Measurements from ENCODE around the gene HID1.

HID1 gene

DNA sequence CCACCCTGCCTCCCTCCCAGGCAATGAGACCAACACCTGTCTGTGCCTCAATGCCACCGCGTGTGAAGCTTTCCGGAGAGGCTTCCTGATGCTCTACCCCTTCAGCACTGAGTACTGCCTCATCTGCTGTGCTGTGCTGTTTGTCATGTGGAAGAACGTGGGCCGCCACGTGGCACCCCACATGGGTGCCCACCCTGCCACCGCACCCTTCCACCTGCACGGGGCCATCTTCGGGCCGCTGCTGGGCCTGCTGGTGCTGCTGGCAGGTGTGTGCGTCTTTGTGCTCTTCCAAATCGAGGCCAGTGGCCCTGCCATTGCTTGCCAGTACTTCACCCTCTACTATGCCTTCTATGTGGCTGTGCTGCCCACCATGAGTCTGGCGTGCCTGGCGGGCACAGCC is 25.9 kb downstream of the HID1 start:
- no peak for DNase-seq

DNA sequence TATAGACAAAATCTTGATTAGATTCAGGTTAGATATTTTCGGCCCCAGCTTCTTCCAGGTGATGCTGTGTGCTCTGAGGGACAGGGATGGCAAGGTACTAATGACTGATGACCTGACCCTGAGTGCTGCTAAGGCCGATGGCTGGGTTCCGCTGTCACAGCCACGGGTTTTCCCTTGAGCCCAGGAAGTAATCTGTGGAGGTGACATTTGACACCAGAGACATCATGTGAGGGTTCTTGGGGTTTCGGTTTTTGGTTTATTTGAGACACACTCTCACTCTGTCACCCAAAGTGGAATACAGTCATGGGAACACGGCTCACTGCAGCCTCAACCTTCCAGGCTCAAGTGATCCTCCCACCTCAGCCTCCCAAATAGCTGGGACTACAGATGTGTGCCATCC is 27.0 kb downstream of the HID1 start:
- no peak for DNase-seq

DNA sequence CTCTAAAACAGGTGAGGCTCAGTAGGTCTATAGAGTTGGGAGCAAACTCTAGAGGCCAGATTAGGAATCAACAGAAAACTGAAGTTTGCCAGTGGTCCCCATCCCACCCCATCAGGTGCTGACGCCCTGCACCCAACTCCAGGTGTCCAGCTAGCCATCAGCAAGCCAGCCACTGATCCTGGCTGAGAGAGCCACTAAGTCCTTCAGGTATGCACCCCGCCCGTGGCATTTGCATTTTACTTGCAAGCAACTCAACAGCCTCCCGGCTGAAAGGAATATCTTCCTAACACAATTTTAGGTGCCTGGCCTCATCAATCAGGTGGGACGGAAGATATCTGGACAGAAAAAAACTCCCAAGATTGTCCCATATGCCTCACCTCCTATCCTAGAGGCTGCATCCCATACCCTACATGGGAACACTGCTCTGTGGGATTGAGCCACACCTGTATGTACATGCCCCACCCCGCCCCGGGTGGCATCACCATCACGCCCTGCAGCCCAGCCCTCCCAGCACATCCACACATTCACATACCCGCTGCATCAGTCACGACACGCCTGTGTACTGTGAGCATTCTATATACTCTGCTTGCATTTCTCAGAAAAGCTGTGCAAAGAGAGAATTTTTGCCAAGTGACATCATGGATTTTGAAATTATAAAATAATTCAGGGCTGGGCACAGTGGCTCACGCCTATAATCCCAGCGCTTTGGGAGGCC is 28.6 kb downstream of the HID1 start:
- no peak for DNase-seq

DNA sequence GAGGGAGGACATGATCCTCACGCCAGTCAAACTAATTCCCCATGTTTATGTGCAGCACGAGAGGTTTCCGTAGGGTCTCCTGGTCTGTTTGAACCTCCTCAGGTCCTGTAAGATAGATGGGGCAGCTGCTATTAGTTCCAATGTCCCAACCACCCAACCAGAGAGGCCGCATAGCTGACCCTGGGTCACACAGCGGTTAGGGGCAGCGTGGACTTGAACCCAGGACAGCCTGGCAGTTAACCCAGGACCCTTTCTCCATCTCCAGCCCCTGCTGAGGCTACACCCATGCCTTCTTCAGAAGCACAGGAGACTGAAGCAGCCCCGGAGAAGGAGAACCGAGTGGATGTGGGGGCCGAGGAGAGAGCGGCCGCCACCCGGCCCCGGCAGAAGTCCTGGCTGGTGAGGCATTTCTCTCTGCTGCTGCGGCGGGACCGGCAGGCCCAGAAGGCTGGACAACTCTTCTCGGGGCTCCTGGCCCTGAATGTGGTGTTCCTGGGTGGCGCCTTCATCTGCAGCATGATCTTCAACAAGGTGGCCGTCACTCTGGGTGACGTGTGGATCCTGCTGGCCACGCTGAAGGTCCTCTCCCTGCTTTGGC is 31.3 kb downstream of the HID1 start:
- DNase-seq = no peak

DNA sequence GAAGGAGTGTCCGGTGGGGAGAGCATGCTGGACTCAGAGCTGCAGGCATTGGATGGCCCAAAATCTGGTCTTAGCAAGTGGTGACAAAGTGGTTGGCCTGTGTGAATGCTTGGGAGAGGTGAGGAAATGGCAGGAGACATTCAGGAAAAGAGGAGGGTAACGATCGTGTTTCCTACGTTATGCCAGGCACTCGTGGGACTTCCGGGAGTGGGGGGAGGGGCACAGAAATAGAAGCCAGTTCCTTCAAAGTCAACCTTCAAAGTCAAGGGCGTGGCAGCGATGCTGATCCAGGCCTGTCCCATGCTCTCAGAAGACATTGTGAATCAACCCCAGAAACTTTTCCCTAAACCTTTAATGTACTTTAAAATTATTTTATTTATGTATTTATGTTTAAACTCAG is 33.0 kb downstream of the HID1 start:
- no peak for DNase-seq

DNA sequence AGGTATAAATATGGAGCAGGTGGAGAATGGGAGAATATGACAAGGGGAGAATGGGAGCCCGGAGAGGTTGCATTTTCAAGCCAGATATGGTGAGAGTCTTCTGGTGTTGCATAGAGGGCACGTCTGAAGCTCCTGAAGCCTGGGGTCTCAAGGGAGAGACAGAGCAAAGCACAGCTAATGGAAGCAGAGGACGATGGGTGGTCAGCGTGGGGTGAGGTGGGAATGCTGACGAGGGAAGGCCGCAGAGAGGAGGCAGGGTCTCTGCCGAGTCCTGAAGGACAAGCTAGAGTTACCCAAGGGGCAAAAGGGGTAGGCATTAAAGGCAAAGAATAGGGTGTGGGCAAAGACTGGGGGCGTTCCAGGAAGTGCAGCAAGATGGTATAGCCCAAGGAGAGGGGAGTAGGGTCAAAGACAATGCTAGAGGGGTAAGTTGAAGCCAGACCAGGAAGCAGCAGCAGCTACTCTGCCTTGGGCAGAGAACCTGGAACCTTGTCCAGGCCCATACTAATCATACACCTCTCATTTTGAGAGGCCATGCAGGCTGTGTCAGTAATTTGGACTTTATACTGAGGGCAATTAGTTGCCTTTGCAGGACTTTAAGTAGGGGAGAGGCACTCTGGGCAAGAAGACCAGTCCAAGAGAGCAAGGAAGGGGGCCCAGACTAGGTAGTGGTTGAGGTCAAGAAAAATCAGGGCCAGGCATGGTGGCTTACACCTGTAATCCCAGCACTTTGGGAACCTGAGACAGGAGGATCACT is 34.2 kb downstream of the HID1 start:
- DNase-seq = no peak

DNA sequence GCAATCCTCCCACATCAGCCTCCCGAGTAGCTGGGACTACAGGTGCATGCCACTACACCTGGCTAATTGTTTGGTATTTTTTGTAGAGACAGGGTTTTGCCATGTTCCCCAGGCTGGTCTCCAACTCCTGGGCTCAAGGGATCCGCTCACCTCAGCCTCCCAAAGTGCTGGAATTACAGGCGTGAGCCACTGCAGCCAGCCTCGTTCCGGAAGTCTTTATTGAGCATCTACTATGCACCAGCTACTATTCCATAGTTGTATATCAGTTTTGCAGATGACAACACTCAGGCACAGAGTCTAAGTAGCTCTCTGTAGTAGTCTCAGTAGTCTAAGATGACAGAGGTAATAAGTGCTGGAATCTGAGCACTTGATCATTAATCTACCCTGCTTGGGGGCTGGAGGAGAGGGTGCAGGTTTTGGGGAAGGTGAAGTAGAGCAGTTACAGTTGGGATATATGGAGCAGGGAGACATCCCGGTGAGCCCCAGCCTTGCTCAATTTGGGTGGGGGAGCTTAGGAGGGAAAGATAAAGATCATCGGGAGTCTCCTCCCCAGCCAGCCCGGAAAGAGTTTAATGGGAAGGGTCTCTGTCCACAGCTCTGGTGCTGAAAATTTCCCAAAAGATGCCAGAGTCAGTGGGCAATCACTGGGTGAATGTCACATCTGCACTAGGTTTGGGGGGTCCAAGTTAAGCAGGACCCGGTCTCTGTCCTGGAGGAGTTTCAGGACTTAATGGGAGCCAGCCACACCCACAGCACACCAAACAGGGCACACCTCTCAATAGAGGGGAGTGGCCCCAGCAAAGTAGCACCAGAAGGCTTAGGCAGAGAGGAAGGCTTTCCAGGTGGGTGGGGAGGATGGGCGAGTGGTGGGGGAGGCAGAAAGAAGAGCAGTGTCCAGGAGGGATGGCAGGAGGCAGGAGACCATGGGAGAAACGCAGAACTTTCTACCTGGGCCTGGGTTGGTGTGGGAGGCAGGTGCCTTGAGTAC is 35.2 kb downstream of the HID1 start:
- DNase-seq = no peak

DNA sequence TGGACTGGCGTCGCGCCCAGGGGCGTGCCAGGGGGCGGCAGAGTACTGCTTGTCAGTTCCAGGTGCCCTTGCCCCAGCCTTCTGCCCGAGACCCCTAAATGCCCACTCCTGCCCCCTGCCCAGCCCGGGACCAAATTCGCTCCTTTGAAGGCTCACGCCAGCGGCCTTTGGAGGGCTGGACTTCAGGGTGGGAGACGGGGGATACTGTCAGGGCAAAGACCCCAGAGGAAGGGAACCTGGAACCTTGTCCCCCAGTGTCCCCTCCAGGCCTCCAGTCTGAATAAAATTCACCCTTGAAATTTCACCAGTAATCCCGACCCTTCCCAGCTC is 36.1 kb downstream of the HID1 start:
- DNase-seq = no peak

DNA sequence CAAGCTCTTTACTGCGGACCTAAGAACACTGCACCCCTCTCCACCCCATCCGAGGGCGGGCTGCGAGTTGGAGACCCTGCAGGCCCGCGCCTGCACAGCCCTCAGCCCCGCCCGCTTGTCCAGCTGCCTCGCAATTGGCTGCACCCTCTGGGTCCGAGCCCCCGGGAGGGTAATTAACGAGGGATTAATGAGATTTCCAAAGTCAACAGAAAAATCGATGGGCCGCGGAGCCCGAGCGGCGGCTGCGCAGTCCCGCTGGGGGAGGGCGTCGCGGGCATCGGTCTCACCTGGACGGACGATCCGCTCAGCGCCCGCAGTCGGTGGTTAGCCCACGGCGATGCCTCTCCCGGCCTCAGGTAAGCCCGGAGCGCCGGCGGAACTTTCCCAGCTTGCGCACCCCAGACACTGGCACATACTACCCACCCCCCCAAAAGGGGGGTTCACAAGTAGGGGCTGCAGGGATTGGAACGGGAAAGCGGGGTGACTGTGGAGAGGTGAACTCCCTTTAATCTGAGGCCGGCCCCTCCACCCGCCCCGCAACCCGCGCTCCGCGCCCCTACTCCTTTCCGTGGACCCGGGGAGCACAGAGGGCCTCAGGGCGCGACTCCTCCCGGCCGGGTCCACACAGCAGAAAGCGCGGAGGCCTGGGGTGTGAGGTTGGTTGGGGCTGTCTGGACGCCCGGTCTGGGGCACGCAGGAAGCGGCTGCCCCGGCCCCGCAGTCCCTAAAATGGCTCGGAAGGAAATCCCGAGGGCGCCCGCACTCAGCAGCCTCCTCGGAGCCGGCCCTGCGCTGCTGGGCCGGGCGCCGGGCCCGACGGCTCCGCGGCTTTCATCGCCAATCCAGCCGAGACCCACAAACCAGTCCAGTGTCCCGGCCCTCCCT is 36.7 kb downstream of the HID1 start, which contains the start of gene OTOP3:
Gene OTOP3, plus strand, starts transcription at position 314 of the 885 bp plus-strand sequence. Its CDS starts 24 bp downstream, at position 338.
- no peak for DNase-seq

DNA sequence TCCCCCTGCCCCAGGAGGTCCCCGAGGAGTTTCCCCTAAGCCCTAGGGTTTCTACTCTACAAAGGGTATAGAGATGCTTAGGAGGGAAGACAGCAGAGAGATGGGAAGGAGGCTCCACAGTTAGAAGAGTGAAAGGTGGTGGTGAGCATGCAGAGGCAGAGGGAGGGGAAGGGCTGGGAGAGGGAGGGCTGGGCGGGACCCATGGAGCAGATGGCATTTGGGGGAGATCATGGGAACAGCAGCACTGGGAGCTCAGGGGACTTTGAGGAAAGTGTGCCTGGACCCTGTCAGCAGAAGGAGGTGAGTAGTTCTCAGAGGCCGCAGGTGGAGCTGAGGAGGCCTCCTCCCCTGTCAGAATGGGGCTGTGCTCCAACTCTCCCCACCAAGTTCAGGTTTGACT is 37.5 kb downstream of the HID1 start:
- DNase-seq = no peak

DNA sequence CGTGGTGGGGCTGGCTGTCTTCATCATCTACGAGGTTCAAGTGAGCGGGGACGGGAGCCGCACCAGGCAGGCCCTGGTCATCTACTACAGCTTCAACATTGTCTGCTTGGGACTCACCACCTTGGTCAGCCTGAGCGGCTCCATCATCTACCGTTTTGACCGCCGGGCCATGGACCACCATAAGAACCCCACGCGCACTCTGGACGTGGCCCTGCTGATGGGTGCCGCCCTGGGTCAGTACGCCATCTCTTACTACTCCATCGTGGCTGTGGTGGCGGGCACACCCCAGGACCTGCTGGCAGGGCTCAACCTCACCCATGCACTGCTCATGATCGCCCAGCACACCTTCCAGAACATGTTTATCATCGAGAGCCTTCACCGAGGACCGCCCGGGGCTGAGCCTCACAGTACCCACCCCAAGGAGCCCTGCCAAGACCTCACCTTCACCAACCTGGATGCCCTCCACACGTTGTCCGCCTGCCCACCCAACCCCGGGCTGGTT is 42.0 kb downstream of the HID1 start:
- DNase-seq = no peak

DNA sequence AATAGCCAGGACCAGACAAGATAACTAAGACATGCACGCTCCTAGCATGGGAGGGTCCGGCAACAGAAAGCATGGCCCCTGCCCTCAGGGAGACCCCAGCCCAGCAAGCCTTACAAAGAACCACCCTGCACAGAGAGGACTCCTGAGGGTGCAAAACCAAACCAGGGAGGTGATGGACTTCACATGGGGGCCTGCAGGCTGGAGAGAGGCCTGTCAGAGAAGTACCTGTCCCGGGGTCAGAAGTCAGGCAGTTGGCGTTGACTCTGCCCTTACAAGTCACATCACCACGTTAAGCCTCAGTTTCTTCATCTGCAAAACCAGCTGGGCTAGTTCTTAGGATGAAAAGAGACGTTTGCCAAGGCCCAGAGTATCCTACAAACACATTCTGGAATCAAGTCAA is 43.8 kb downstream of the HID1 start:
- no peak for DNase-seq

DNA sequence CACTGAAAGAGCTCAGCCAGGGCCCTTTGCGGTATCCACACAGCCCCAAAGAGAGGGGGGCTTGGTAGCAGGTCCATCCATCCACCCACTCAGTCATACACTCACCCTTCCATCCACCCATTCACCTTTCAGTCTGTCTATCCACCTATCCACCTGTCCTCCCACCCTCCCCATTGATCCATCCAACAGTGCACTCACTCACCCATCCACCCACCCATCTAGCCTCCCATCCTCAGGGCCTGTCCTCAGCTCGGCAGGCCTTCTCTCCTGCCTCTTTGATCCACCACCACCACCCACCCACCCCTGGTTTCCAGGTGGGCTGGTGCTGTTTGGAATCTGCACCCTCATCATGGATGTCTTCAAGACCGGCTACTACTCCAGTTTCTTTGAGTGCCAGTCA is 47.3 kb downstream of the HID1 start:
- DNase-seq = no peak

DNA sequence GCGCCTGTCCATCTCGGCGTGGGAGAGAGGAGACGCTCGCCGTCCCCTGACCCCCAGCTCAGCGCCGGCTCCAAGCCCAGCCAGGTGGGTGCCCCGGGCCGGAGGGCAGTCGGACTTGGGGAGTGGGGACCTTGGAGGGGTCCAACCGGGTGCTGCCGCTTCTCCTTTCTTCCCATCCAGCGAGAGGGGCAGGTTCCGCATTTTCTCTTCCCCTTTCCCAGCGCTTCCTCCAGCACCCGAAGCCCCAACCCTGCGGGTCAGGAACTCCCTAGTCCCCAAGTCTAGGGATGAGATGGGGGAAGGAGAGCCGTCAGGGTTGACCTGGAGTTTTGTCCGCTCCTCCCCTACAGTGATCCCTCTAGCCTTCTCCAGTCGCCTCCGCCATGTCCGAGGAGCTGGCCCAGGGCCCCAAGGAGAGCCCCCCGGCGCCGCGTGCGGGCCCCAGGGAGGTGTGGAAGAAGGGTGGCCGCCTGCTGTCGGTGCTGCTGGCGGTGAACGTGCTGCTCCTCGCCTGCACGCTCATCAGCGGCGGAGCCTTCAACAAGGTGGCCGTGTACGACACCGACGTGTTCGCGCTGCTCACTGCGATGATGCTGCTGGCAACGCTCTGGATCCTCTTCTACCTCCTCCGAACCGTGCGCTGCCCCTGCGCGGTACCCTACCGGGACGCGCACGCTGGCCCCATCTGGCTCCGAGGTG is 48.2 kb downstream of the HID1 start, which contains the start of gene OTOP2:
Gene OTOP2, plus strand, starts transcription at position 24 of the 699 bp plus-strand sequence. Its CDS starts 360 bp downstream, at position 384.
- no peak for DNase-seq

DNA sequence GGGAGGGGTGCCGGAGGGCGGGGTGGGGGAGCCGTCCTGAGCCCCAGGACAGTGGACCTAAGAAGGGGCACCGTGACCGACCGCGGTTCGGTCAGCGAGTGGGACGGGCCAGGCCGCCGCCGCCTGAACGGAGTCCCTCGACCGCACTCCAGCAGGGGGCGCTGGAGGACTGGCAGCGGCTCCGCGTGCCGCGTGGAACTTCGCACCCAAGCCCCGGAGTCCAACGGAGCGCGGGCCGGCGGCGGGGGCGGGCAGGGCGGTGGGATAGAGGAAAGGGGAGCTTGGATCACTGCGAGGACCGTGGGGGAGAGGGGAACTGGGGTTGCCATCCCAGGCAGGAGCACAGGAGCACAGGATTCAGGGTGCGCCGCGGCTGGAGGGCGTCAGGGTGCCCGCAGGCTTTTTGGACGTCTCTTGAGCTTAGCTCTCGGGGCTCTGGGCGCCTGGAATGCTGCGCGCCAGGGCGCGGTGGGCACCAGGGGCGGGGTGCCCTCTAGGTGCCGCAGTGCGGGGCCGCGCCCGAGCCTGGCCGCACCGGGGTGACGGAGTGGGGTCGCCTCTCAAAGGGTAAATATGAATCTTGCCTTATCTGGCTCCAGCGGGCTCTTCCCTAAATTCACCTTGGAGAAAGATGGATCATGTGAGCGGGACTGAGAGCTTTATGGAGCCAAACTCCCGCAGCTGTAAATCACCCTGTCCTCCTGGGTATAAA is 48.9 kb downstream of the HID1 start:
- no peak for DNase-seq

DNA sequence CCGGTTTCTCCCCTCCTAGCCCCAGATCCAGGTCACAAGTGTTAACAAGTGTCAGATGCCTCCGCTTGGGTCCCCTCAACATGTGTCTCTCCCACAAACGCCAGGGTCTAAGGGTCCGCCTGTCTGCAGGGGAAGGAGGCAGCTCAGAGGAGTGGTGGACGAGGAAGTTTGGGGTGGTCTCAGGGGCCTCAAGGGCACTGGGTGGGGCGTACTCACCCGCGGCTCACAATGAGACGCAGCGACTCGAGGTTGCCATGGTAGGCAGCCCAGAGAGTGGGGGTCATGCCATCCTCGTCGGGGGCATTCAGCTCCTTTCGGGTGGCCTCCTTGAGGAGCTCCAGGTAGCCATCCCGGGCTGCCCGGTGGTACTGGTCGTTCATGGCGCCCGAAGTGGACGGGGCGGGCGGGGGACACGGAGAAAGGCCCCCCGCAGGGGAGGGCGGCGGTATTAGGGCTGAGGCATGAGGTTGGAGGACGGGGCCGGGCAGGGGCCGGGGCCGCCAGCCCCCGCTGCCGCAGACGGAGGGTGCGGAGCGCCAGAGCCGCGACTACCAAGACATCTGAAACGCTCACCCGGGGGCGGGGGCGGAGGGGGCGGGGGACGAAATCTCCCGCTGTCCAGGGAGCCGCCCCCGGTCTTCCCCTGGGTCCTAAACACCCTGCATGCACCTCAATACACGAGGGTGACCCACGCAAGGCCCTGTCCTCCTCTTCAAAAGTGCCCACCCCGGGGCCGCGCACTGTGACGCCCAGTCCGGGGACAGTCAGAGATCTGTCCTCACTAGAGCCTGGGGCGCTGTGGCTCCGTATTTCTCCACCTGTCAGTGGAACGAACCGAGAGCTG is 49.6 kb downstream of the HID1 start, which contains the start of gene USH1G:
Gene USH1G, minus strand, starts transcription at position 562 of the 844 bp plus-strand sequence. Its CDS starts 182 bp downstream, at position 380.
- DNase-seq = no peak

DNA sequence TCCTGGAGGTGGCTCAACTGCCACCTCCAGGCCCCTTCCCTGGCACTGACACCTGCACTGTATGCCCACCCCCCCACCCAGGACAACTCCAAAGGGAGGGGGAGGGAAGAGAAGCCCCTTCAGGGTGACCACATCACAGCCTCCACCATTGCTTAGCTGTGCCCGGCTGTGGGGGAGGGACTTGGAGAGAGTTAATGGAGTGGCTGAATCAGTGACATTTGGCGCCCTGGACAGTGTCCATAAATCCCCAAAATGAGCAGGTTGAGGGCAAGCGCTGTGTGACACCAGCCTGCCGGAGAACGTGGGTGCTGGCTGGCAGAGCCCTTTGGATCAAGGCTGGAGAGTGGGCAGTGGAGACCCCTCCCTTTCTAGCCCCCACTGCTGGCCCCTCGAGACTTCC is 50.4 kb downstream of the HID1 start:
- no peak for DNase-seq

DNA sequence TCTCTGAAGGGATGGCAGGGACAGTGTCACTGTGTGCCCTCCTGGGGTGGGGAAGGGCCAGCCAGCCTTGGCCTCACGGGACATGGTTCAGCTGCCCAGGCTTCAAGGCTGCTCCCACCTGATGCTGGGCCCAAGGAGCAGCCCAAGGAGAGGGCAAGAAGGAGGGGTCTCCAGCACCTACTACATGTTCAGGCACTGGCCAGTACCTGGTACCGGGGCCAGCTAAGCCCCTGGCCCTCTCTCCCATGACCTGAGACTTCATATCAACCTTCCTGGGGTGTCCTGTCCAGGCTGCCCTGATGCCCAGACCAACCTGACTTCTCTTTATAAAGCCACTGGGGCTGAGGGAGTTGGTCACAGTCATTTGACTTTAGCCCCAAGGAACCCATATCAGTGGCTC is 50.8 kb downstream of the HID1 start:
- no peak for DNase-seq

DNA sequence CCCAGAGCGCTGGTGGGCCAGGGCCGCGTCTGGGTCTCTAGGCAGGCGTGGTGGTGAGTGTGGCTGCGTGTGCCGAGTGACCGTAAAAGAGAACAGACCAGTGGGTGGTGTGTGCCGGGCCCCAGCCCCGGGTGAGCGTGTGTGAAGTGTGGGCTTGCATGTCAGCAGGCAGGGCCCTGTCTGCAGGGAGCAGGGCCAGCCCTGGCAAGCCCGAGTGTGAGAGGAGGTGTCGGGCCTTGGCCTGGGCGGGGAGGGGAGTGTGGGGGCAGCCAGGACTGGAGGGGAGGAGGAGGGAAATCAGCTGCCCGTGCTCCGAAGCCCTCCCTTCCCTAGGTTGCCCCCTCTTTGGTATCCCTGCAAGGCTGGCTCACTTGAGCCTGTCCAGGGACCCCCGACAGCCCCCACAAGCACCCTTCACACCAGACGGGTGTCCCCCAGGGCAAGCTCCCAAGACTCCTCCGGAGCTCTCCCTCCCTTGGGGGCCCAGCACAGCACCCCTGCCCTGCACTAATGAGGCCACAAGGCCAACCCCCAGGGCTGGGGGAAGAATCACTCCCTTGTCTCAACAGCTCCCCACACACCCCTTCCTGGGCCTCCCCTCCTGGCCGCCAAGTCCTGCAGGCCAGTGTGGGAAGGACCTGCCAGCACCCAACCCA is 51.4 kb downstream of the HID1 start:
- no peak for DNase-seq

Data from NCI-H1092 (cell line).